ENCODE results near the gene RGS7.
"Not testable (repeated sequence)": the region's sequence is repeated elsewhere in the genome, so short reads cannot be mapped to it uniquely, and the experiment has no call there.

Gene RGS7

GRCh38 chr1:241088075-241088474 lies 268.9 kb downstream of the RGS7 start:
- DNase-seq (ENCODE audit: low read depth in 1 of 2, low spot score in 1 of 2), result not testable (repeated sequence)

GRCh38 chr1:241086686-241087085 lies 270.3 kb downstream of the RGS7 start:
- DNase-seq (ENCODE audit: low read depth in 1 of 2, low spot score in 1 of 2), result no peak

DNA sequence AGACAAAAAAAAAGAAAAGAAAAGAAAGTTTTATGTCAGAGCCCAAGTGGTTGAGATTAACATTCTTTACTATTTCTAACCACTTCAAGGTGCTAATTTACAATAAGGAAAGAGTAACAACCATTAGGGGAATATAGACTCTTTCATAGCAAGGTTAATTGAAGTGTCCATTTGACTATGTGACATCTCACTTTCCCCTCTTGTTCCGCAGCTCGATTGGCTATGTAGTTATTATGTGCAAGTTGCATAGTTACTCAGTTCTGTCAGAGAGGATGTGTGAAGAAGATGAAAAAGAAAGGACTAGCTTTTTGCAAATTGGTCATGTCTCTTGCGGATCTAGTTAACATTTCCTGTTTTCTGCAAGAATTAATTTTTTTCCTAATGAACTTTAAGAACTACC lies 273.7 kb downstream of the RGS7 start:
- no peak for DNase-seq (ENCODE audit: low read depth in 1 of 2, low spot score in 1 of 2)

- no peak for DNase-seq (ENCODE audit: low read depth in 1 of 2, low spot score in 1 of 2)
These were observed 275.5 kb downstream of the RGS7 start for GRCh38 chr1:241081473-241081872.

DNA sequence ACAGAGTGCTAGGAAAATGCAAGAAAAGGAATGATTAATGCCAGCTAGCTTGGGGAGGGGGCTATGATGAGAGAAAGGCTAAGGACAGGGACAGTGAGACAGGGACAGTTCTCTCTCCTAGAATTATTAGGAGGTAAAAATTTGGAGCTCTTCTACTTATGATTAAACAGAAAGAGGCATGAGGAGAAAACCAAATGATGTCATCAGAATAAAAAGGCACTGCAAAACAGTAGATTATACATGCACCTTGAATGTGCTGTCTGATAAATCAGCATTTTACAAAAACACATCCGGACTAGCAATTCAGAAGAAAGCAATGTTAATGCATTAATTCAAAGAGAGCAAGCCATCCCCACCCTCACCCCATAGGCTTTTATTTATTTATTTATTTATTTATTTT lies 277.5 kb downstream of the RGS7 start:
- DNase-seq (ENCODE audit: low read depth in 1 of 2, low spot score in 1 of 2), result no peak

- no peak for DNase-seq (ENCODE audit: low read depth in 1 of 2, low spot score in 1 of 2)
These were observed 278.0 kb downstream of the RGS7 start for GRCh38 chr1:241079047-241079446.

DNA sequence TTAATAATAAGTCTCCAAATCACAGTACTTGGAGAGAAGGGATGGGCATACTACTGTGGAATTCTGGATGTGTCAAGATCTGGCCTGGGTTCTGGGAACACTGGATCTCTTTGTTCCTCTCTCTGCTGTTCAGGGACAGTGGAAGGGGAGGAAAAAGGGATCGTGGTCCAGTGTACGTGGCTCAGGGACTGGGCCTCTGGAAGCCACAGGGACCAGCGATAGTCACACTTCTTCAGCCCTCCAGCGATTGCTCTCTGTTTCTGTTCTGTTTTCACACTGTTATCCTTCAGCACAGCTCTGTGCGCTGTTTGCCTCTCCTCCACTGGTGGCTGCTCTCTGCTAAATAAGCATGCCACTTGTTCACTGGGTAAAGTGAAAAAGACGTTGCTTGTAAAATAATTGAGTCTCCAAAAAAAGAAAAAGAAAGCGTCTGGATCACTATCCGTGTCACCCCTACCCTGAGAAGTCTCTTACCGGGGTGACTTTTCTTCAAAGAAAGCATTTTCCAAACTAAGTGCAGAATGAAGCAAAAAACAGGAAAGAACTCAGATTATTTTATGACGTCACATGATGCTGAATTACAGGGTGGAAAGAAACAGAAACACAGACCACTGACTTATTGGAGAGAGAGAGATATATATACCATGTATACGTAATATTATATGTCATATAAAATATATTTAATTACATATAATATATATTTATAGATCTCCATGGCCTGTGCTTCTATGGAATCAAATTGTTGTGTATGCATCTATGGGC lies 279.4 kb downstream of the RGS7 start:
- DNase-seq (ENCODE audit: low read depth in 1 of 2, low spot score in 1 of 2), result no peak

DNA sequence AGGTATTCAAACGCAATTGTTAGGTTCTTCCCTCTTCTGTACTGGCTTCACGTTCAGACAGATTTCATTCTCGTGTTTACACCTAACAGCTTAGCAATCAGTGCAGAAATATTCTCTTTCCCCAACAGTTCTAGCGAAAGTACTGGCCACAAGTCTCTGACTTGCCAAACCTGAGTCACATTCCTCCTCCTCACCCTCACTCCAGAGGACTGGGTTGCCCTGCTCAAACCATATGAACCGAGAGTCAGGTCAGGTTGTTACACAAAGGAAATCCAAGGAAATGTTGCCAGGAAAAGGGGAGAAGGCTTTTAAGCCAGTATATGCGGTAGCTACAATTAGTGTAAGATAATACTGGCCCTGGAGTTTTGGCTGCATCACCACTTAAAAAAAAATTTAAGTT lies 282.5 kb downstream of the RGS7 start:
- no peak for DNase-seq (ENCODE audit: low read depth in 1 of 2, low spot score in 1 of 2)

- DNase-seq (ENCODE audit: low read depth in 1 of 2, low spot score in 1 of 2), result no peak
These were observed 288.6 kb downstream of the RGS7 start for GRCh38 chr1:241068359-241068758.

- no peak for DNase-seq (ENCODE audit: low read depth in 1 of 2, low spot score in 1 of 2)
These were observed 293.7 kb downstream of the RGS7 start for GRCh38 chr1:241063276-241063675.

- DNase-seq (ENCODE audit: low read depth in 1 of 2, low spot score in 1 of 2), result no peak
These were observed 295.9 kb downstream of the RGS7 start for GRCh38 chr1:241061062-241061461.

DNA sequence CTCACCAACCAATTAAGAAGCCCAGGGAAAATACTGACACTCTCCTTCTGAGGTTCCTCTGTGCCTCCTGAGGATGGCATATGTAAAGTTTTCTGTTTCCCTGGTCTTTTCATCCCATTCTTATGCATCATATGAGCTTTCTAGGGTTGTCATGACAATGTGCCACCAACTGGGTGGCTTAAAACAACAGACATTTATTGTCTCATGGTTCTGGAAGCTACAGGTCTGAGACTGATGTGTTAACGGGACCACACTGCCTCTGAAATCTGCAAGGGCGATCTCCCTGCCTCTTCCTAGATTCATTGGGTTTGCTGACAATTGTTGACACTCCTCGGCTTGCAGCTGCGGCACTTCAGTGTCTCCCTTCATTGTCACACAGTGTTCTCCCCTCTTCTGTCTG lies 308.4 kb downstream of the RGS7 start:
- DNase-seq (ENCODE audit: low read depth in 1 of 2, low spot score in 1 of 2), result no peak

GRCh38 chr1:241045659-241046058 lies 311.3 kb downstream of the RGS7 start:
- no peak for DNase-seq (ENCODE audit: low read depth in 1 of 2, low spot score in 1 of 2)

DNA sequence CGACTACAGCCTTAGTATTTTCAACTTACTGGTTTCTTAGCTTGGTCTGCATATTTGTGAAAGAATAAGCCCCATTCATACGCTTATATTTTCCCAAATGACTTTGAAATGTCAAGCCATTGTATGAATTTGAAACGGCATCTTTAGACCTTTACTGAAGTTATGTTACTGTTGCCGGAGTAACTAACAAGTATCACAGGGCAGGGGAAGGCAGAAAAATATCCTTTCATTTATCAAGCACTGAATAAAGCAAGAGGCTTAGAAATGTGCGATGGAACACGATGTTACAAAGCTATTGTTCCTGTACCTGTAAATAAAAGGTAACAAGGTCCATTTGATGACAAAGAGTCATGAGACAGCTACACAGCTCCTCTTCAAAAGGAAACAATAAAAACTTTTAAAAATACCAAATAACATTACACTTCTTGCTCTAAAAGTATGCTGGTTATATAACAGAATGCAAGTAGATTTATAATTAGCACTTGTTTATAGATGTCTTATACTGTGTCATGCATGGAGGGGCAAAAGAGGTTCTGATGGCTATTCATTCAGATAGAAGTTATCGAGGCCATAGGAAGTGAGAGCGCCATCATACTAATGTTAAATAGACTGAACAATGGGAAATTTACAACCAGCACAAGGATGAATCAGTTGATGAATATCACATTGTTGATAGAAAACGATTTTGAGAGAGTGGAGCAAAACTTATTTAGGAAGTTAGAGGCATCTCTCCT lies 322.6 kb downstream of the RGS7 start:
- no peak for DNase-seq (ENCODE audit: low read depth in 1 of 2, low spot score in 1 of 2)

DNA sequence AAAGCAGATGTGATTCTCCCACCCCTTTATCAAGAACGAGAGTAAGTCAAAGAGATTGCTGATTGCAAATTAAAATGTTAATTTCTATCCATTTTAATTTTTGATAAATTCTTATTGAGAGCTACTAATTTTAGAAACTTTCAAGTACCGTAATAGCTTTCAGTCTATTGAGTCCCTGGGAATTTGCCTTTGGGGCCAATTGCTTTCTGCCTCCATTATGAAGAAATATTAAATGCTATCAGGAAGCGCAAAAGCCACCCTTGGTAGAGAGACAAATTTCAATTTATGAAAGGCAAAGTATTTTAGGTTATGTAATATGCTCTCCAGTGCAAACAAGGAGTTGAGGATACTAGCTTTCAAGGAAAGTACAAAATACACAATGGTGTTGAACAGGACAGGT lies 332.2 kb downstream of the RGS7 start:
- DNase-seq (ENCODE audit: low read depth in 1 of 2, low spot score in 1 of 2), result no peak

DNA sequence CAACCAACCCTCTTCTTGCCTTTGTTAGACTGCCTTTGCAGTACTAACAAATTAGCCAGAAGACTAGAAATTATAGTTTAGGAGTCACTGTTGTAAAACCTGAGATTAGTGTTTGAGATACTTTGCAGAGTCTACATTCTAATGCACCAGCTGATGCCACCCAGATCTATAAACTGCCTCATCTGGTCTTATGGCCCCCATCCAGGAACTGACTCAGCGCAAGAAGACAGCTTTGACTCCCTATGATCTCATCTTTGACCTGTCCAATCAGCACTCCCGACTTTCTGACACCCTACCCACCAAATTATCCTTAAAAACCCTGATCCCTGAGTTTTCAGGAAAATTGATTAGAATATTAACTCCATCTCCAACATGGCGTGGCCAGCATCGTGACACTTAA lies 334.6 kb downstream of the RGS7 start:
- no peak for DNase-seq (ENCODE audit: low read depth in 1 of 2, low spot score in 1 of 2)

GRCh38 chr1:241020851-241021697 lies 335.9 kb downstream of the RGS7 start:
- no peak for DNase-seq (ENCODE audit: low read depth in 1 of 2, low spot score in 1 of 2)

GRCh38 chr1:241012708-241013340 lies 344.2 kb downstream of the RGS7 start:
- DNase-seq (ENCODE audit: low read depth in 1 of 2, low spot score in 1 of 2), result no peak

DNA sequence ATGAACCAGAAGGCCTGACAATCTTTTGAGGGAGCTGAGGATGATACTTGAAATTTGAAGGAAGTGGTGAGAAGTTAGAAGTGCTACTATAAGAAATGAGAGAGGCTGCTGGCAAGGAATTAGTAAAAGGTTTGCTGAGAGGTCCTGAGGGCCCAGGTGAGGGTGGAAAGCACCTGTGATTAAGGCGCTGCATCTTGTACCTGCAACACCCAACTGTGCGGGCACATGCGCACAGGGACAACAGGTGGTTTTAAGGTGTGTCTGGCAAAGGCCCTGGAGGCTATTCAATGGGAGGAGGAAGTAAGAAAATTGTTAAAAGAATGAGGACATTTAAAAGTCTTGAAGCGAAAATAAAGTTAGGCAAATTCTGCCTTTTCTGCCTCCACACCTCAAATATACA lies 349.3 kb downstream of the RGS7 start:
- DNase-seq (ENCODE audit: low read depth in 1 of 2, low spot score in 1 of 2), result no peak

DNA sequence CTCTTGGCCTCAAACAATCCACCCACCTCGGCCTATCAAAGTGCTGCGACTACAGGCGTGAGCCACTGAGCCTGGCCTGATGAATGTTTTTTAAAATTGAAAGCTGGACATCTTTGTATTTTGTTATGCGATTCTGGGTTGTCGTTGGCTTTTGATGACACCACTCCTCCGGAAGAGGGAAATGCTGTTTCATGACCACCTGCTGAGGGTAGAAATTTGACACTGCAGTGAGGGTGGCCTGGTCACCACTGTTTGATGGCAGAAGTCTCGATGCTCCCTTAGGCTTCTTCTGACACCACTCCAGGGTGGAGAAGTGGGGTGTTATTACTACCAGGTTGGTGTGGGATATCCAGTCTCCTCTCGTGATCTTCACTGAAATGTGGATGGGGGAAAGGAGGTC lies 357.2 kb downstream of the RGS7 start:
- DNase-seq (ENCODE audit: low read depth in 1 of 2, low spot score in 1 of 2), result no peak

- no peak for DNase-seq (ENCODE audit: low read depth in 1 of 2, low spot score in 1 of 2)
These were observed 358.5 kb downstream of the RGS7 start for GRCh38 chr1:240998441-240999015.
